GM10248 (cell line): ENCODE results near the gene ZNF487.
"Not testable (repeated sequence)": the region's sequence is repeated elsewhere in the genome, so short reads cannot be mapped to it uniquely, and the experiment has no call there.

Experiments
- CTCF ChIA-PET: fragments of 300-600 bp; sonication (Branson Sonifier 250); formaldehyde crosslinking; extraction: SDS; loops from one replicate; lab custom pipeline; 2021; ENCODE audit warnings: antibody characterized with exemption; lab: Yijun Ruan, JAX
- POLR2A ChIA-PET: fragments of 350-650 bp; sonication (Branson Sonifier 250); formaldehyde crosslinking; extraction: SDS; loops from one replicate; lab custom pipeline; 2020; ENCODE audit warnings: antibody characterized with exemption; lab: Yijun Ruan, JAX
- DNase-seq: peaks from one replicate; pipeline ENCODE4 v3.0.0; 2012; ENCODE audit errors: extremely low spot score
- TF ChIP-seq, protein P1 (sequence below): IDR thresholded peaks from 2 replicates; pipeline ENCODE4 v1.5.1; 2012; ENCODE audit warnings: mild to moderate bottlenecking, low read depth; ENCODE audit errors: extremely low read depth, missing control alignments, control extremely low read depth

The ZNF487 gene

GRCh38 chr10:43444897-43445466 lies 8.1 kb downstream of the ZNF487 start:
- TF ChIP-seq, protein P1, sequence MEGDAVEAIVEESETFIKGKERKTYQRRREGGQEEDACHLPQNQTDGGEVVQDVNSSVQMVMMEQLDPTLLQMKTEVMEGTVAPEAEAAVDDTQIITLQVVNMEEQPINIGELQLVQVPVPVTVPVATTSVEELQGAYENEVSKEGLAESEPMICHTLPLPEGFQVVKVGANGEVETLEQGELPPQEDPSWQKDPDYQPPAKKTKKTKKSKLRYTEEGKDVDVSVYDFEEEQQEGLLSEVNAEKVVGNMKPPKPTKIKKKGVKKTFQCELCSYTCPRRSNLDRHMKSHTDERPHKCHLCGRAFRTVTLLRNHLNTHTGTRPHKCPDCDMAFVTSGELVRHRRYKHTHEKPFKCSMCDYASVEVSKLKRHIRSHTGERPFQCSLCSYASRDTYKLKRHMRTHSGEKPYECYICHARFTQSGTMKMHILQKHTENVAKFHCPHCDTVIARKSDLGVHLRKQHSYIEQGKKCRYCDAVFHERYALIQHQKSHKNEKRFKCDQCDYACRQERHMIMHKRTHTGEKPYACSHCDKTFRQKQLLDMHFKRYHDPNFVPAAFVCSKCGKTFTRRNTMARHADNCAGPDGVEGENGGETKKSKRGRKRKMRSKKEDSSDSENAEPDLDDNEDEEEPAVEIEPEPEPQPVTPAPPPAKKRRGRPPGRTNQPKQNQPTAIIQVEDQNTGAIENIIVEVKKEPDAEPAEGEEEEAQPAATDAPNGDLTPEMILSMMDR, result no peak
- DNase-seq, result no peak
- POLR2A ChIA-PET, result no interaction called here
- CTCF ChIA-PET, result interaction anchor here (1.2 kb wide), 1 partner anchor 15 kb away, joined by 4 read pairs; no protein-coding TSS in a partner anchor

DNA sequence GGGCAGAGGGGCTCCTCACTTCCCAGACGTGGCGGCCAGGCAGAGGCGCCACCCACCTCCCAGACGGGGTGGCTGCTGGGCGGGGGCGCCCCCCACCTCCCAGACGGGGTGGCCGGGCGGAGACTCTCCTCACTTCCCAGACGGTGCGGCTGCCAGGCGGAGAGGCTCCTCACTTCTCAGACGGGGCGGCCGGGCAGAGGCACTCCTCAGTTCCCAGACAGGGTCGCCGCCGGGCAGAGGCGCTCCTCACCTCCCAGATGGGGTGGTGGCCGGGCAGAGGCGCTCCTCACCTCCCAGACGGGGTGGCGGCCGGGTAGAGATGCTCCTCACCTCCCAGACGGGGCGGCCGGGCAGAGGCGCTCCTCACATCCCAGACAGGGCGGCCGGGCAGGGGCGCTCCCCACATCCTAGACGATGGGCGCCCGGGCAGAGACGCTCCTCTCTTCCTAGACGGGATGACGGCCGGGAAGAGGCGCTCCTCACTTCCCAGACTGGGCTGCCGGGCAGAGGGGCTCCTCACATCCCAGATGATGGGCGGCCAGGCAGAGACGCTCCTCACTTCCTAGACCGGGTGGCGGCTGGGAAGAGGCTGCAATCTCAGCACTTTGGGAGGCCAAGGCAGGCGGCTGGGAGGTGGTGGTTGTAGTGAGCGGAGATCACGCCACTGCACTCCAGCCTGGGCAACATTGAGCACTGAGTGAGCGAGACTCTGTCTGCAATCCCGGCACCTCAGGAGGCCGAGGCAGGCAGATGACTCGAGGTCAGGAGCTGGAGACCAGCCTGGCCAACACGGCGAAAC lies 9.5 kb downstream of the ZNF487 start:
- CTCF ChIA-PET, DNase-seq, POLR2A ChIA-PET: not testable (repeated sequence)

DNA sequence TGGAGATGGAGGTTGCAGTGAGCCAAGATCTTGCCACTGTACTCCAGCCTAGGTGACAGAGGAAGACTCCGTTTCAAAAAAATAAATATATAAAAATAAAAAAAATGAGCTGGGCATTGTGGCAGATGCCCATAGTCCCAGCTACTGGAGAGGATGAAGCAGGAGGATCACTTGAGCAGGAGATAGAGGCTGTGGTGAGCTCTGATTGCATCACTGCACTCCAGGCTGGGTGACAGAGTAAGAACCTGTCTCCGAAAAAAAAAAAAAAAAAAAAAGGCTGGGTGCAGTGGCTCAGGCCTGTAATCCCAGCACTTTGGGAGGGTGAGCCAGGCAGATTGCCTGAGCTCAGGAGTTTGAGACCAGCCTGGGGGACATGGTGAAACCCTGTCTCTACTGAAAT lies 11.8 kb downstream of the ZNF487 start:
- no peak for DNase-seq
- TF ChIP-seq, protein P1, result no peak
- ChIA-PET CTCF (interaction anchor here (0.8 to 1.1 kb wide), 5 partner anchors 10 to 156 kb away, joined by 3 to 4 read pairs (median 3); partner anchors contain the start of gene ZNF487), POLR2A (interaction anchor here (0.7 kb wide), 1 partner anchor 328 kb away, joined by 5 read pairs; no protein-coding TSS in a partner anchor)

GRCh38 chr10:43452356-43452914 lies 15.5 kb downstream of the ZNF487 start:
- ChIA-PET POLR2A (no interaction called here), CTCF (interaction anchor here (0.9 to 1.5 kb wide), 2 partner anchors 62 to 160 kb away, joined by 3 read pairs; no protein-coding TSS in a partner anchor)
- no peak for DNase-seq
- TF ChIP-seq, protein P1, result no peak

- ChIA-PET POLR2A (interaction anchor here (0.6 kb wide), 1 partner anchor 195 kb away, joined by 3 read pairs; the partner anchor contains the start of gene ZNF32), CTCF (interaction anchor here (0.7 to 1.1 kb wide), 2 partner anchors 47 to 54 kb away, joined by 3 read pairs; no protein-coding TSS in a partner anchor)
- peak; percentile 41 for DNase-seq
- TF ChIP-seq, protein P1, result no peak
These were observed 16.4 kb downstream of the ZNF487 start for GRCh38 chr10:43453266-43453831.

GRCh38 chr10:43454025-43454424 lies 17.1 kb downstream of the ZNF487 start:
- CTCF ChIA-PET, result interaction anchor here (0.7 to 1.1 kb wide), 2 partner anchors 48 to 54 kb away, joined by 3 read pairs; no protein-coding TSS in a partner anchor
- POLR2A ChIA-PET, DNase-seq: not testable (repeated sequence)

GRCh38 chr10:43456561-43456960 lies 19.6 kb downstream of the ZNF487 start:
- DNase-seq, POLR2A ChIA-PET: not testable (repeated sequence)
- CTCF ChIA-PET, result interaction anchor here (1.3 to 3.4 kb wide), 4 partner anchors 15 to 703 kb away, joined by 3 to 12 read pairs (median 6); no protein-coding TSS in a partner anchor
